ENCODE measurements around the gene SIT1. TPM values are rescaled to one million over a fixed set of nuclear protein-coding genes. Genes with fewer than 3 reads are reported as not detected.
A peak's percentile ranks its signal among the peaks of the same experiment; 100 is the strongest.

Gene SIT1
- total and polyA plus RNA-seq, 2 donors (not counting 3 experiments of a cell fraction or from before 2014, with no cell fraction given) = not detected

DNA sequence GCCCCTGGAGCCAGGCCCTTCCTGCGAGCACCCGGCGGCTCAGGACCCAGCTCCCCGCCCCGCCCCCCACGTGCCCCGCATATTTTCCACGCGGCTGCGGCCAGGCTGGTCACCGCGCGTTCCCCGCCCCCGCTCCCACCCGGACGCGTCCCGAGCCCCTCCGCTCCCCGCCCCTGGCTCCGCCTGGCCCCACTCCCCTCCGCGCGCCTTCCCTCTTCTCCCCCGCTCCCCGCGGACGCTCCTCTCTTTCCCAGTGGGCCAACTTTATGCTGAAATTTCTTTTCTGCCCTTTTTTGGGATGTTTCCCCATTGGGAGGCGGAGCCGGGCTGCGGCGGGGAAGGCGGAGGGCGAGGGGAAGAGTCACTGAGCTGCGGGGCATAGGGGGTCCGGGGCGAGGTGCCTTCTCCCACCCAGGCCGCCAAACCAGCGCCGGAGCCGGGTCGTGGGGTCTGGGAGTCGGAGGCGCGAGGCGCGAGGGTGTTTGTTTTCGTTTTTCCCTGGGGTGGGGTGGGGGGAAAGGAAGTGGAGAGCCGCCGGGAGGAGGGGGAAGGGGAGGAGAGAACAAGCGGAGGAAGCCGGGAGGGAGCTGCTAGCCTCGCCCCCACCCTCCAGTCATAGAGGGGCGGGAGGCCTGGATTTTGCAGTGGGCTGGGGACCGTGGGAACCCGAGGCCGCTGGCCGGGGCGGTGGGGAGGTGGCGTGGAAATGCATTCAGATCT lies 40.0 kb upstream of the SIT1 start:
- H3K4me3 ChIP-seq (replicated peaks in 1 of 3; ENCODE audit: insufficient read depth in 1 of 3, low read depth in 1 of 3, low read length in 3 of 3) = peak overlapping the region; percentile 66 to 82 (median 70)
- H4K20me1 ChIP-seq (replicated peaks; ENCODE audit: control insufficient read depth, extremely low read depth, insufficient read depth, low read length) = no peaks in the 10 kb centered on the region
- H3K9me1 ChIP-seq (replicated peaks; ENCODE audit: control insufficient read depth, extremely low read depth, insufficient read depth, low read length) = no peaks in the 10 kb centered on the region
- ChIA-PET POLR2A (interaction anchor here (0.7 to 1.7 kb wide), 8 partner anchors 11 to 37 kb away, joined by 3 to 7 read pairs (median 4); partner anchors contain the start of gene ARHGEF39), CTCF (interaction anchor here (0.6 to 13.5 kb wide), 8 partner anchors 15 to 99 kb away, joined by 3 to 227 read pairs (median 4); partner anchors contain the start of genes ARHGEF39, CCDC107 and RMRP)
- peaks cover 3% of the 10 kb centered on the region in 2 experiments for H3K36me3 ChIP-seq (ENCODE audit: control insufficient read depth in 2 of 2, extremely low read depth in 1 of 2, insufficient read depth in 2 of 2, low read length in 2 of 2)
- DNase-seq (ENCODE audit: low read depth, low spot score) (peak; percentile 72), FAIRE-seq (peak; percentile 89)
- H3K4me2 ChIP-seq (ENCODE audit: insufficient read depth, low read length) = peak overlapping the region; percentile 84
- peaks cover 28% of the 10 kb centered on the region for H3K4me1 ChIP-seq (ENCODE audit: control insufficient read depth, extremely low read depth, insufficient read depth, low read length)
- dilution Hi-C loops (cut with MboI; ENCODE audit: extremely low pct_ligation_motif_present, low sequenced_read_pairs) (no loop called here), intact Hi-C loops (cut with micrococcal nuclease) (loop anchor here (2.0 kb wide), 1 partner anchor 42 kb away; the partner anchor contains the start of genes CREB3 and TLN1)
- H3K27me3 ChIP-seq (ENCODE audit: control insufficient read depth in 2 of 2, insufficient read depth in 2 of 2, low read length in 2 of 2) = no peaks in the 10 kb centered on the region
- peak; percentile 65 for TF ChIP-seq POLR2A (IDR thresholded peaks at IDR 0.05; ENCODE audit: low read depth, low read length)
- TF ChIP-seq, protein P1, sequence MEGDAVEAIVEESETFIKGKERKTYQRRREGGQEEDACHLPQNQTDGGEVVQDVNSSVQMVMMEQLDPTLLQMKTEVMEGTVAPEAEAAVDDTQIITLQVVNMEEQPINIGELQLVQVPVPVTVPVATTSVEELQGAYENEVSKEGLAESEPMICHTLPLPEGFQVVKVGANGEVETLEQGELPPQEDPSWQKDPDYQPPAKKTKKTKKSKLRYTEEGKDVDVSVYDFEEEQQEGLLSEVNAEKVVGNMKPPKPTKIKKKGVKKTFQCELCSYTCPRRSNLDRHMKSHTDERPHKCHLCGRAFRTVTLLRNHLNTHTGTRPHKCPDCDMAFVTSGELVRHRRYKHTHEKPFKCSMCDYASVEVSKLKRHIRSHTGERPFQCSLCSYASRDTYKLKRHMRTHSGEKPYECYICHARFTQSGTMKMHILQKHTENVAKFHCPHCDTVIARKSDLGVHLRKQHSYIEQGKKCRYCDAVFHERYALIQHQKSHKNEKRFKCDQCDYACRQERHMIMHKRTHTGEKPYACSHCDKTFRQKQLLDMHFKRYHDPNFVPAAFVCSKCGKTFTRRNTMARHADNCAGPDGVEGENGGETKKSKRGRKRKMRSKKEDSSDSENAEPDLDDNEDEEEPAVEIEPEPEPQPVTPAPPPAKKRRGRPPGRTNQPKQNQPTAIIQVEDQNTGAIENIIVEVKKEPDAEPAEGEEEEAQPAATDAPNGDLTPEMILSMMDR (IDR thresholded peaks at IDR 0.05; ENCODE audit: extremely low read depth in 1 of 2, insufficient read depth in 1 of 2, low read depth in 1 of 2, low read length in 2 of 2) = no peak
- H3K79me2 ChIP-seq (ENCODE audit: control insufficient read depth, insufficient read depth, low read length) = peaks cover 36% of the 10 kb centered on the region
- H3K9ac ChIP-seq (replicated peaks; ENCODE audit: extremely low read depth, insufficient read depth, low read length) = peak overlapping the region; percentile 68
- peak overlapping the region; percentile 45 for H3K27ac ChIP-seq (ENCODE audit: insufficient read depth, low read depth, low read length)
- no peaks in the 10 kb centered on the region for H3K9me3 ChIP-seq (replicated peaks; ENCODE audit: control insufficient read depth, insufficient read depth, low read length)
- H2AFZ ChIP-seq (ENCODE audit: low read depth, low read length) = peak overlapping the region; percentile 45
- no TSS peak for BruUV-seq (replicated peaks)

DNA sequence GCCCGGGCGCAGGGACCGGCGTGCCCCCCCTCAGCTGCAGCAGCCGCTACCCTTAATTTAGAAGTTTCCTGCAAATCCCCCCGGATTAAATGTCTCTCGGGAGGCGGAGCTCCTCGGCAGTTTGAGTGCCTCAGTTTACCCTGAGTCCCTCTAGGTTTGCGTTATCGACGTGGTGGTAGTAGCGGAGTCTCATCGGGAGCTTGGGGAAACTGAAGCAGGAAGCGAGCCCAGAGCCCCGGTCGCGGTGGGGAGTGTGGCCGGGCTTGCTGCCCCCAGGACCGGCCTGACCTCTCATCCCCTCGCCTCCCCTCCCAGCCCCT lies 39.5 kb upstream of the SIT1 start:
- dilution Hi-C loops (cut with MboI; ENCODE audit: extremely low pct_ligation_motif_present, low sequenced_read_pairs) (no loop called here), intact Hi-C loops (cut with micrococcal nuclease) (loop anchor here (2.0 kb wide), 1 partner anchor 43 kb away; the partner anchor contains the start of genes CREB3 and TLN1)
- H4K20me1 ChIP-seq (replicated peaks; ENCODE audit: control insufficient read depth, extremely low read depth, insufficient read depth, low read length) = no peaks in the 10 kb centered on the region
- DNase-seq (ENCODE audit: low read depth, low spot score) (no peak), FAIRE-seq (peak; percentile 28)
- ChIA-PET CTCF (interaction anchor here (0.6 to 13.5 kb wide), 8 partner anchors 15 to 100 kb away, joined by 3 to 227 read pairs (median 4); partner anchors contain the start of genes ARHGEF39, CCDC107 and RMRP), POLR2A (interaction anchor here (0.7 to 1.7 kb wide), 7 partner anchors 10 to 37 kb away, joined by 3 to 7 read pairs (median 4); partner anchors contain the start of gene ARHGEF39)
- no peaks in the 10 kb centered on the region for H3K9me1 ChIP-seq (replicated peaks; ENCODE audit: control insufficient read depth, extremely low read depth, insufficient read depth, low read length)
- peaks cover 28% of the 10 kb centered on the region for H3K4me1 ChIP-seq (ENCODE audit: control insufficient read depth, extremely low read depth, insufficient read depth, low read length)
- peak overlapping the region; percentile 84 for H3K4me2 ChIP-seq (ENCODE audit: insufficient read depth, low read length)
- BruUV-seq (replicated peaks) = no TSS peak
- H3K36me3 ChIP-seq (ENCODE audit: control insufficient read depth in 2 of 2, extremely low read depth in 1 of 2, insufficient read depth in 2 of 2, low read length in 2 of 2) = peaks cover 2 to 6% of the 10 kb centered on the region in 2 experiments
- peak overlapping the region; percentile 66 to 82 (median 70) for H3K4me3 ChIP-seq (replicated peaks in 1 of 3; ENCODE audit: insufficient read depth in 1 of 3, low read depth in 1 of 3, low read length in 3 of 3)
- H3K27me3 ChIP-seq (ENCODE audit: control insufficient read depth in 2 of 2, insufficient read depth in 2 of 2, low read length in 2 of 2) = no peaks in the 10 kb centered on the region
- H3K9ac ChIP-seq (replicated peaks; ENCODE audit: extremely low read depth, insufficient read depth, low read length) = peak overlapping the region; percentile 68
- peak overlapping the region; percentile 84 for H2AFZ ChIP-seq (ENCODE audit: low read depth, low read length)
- H3K79me2 ChIP-seq (ENCODE audit: control insufficient read depth, insufficient read depth, low read length) = peaks cover 36% of the 10 kb centered on the region
- peak overlapping the region; percentile 41 for H3K27ac ChIP-seq (ENCODE audit: insufficient read depth, low read depth, low read length)
- H3K9me3 ChIP-seq (replicated peaks; ENCODE audit: control insufficient read depth, insufficient read depth, low read length) = no peaks in the 10 kb centered on the region
- TF ChIP-seq GATA2 (IDR thresholded peaks at IDR 0.05; ENCODE audit: insufficient read depth, insufficient read length, low read depth, low read length) = no peak
- peak; percentile 3 for TF ChIP-seq POLR2A (IDR thresholded peaks at IDR 0.05; ENCODE audit: low read depth, low read length)

All from endothelial cell of umbilical vein (primary cell).